GM21381 (cell line): Measurements from ENCODE around the gene RPL13A.
"Not testable (repeated sequence)": the region's sequence is repeated elsewhere in the genome, so short reads cannot be mapped to it uniquely, and the experiment has no call there.

ENCODE experiments used
- ATAC-seq: cut with Tn5 transposase; IDR thresholded peaks from one replicate; pipeline ENCODE4 v1.9.1; 2021; ENCODE audit warnings: mild to moderate bottlenecking, moderate library complexity; ENCODE audit not compliant: unreplicated experiment

Gene RPL13A

GRCh38 chr19:49455773-49456172 lies 31.6 kb upstream of the RPL13A start:
- no peak for ATAC-seq

DNA sequence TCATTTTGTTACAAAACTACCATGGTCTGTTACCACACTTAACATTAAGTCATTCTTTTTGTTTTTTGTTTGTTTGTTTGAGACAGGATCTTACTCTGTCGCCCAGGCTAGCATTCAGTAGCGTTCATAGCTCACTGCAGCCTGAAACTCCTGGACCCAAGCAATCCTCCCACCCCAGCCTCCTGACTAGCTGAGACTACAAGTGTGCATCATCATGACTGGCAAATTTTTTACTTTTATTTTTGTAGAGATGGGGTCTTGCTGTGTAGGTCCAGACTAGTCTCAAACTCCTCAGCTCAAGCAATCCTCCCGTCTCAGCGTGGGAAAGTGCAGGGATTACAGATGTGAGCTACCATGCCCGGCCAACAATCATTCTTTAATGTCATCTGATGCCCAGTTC lies 31.1 kb upstream of the RPL13A start:
- no peak for ATAC-seq

GRCh38 chr19:49458567-49458903 lies 28.9 kb upstream of the RPL13A start:
- ATAC-seq: no peak

GRCh38 chr19:49459388-49459787 lies 28.0 kb upstream of the RPL13A start:
- no peak for ATAC-seq

GRCh38 chr19:49461130-49461529 lies 26.3 kb upstream of the RPL13A start:
- not testable (repeated sequence) for ATAC-seq

DNA sequence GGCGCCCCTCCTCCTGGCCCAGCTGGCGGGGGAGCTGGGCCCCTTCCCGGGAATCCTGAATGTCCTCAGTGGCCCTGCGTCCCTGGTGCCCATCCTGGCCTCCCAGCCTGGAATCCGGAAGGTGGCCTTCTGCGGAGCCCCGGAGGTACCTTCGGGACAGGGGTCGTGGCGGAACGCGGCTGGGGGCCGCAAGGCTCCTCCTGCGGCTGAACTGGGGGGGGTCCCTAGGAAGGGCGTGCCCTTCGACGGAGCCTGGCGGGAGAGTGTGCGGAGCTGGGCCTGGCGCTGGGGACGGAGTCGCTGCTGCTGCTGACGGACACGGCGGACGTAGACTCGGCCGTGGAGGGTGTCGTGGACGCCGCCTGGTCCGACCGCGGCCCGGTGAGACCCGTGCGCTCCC lies 25.8 kb upstream of the RPL13A start:
- ATAC-seq: no peak

DNA sequence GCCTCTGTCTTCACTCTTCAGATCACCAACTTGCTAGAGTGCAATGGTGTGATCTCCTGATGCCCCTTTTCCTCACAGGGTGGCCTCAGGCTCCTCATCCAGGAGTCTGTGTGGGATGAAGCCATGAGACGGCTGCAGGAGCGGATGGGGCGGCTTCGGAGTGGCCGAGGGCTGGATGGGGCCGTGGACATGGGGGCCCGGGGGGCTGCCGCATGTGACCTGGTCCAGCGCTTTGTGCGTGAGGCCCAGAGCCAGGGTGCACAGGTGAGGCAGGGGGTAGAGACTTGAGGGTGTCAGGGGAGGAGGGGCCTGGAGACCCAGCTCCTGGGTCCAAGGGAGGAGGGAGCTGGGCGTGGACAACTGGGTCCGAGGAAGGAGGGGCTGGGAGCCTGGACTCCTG lies 24.9 kb upstream of the RPL13A start:
- ATAC-seq: no peak

DNA sequence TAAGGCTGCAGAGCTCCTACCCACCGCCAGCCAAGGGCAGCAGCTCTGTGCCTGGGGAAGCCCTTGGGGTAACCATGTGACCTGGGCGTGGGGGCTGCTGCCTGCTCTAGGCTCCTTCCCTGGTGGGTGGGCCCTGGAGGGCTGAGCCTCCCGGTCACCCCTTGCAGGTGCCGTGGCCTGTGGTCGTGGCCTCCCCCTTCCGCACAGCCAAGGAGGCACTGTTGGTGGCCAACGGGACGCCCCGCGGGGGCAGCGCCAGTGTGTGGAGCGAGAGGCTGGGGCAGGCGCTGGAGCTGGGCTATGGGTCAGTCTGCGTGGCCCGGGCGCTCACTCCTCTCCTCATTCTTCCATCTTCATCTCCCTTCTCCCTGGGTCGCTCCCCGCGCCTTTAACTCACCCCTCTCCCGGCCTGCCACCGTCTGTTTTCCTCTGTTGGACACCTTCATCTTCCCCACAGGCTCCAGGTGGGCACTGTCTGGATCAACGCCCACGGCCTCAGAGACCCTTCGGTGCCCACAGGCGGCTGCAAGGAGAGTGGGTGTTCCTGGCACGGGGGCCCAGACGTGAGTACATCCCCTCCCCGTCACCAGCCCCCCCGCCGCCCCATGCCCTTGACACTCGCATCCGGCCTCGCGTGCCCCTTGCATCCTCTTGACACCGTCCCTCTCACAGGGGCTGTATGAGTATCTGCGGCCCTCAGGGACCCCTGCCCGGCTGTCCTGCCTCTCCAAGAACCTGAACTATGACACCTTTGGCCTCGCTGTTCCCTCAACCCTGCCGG lies 23.3 kb upstream of the RPL13A start:
- ATAC-seq: no peak

DNA sequence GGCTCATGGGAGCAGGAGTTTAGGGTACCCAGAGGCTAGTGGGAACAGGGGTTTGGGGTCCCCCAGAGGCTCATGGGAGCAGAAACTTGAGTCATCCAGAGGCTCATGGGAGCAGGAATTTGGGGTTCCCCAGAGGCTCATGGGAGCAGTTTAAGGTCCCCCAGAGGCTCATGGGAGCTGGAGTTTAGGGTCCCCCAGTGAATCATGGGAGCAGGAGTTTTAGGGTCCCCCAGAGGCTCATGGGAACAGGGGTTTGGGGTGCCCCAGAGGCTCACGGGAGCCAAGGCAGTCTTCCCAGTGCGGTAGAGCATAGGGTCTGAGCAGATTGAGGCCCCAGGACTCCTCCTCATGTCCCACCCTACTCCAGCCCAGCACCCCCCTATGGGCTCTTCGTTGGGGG lies 22.0 kb upstream of the RPL13A start:
- no peak for ATAC-seq

DNA sequence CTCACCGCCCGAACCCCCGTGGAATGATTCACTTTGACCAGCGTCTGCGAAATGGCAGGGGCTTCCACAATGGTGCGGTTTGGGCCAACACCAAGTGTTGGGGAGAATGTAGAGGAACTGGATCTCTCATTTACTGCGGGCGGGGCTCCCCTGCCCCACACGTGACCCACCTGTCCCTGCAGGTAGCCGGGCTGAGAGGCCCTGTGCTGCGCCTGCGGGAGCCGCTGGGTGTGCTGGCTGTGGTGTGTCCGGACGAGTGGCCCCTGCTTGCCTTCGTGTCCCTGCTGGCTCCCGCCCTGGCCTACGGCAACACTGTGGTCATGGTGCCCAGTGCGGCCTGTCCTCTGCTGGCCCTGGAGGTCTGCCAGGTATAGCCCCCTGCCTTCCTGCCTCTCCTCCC lies 19.2 kb upstream of the RPL13A start:
- ATAC-seq: no peak

GRCh38 chr19:49468746-49469447 lies 18.5 kb upstream of the RPL13A start:
- peak; percentile 57 for ATAC-seq

GRCh38 chr19:49469828-49470614 lies 17.4 kb upstream of the RPL13A start:
- ATAC-seq: peak; percentile 45

GRCh38 chr19:49470615-49470978 lies 16.8 kb upstream of the RPL13A start:
- ATAC-seq: no peak

DNA sequence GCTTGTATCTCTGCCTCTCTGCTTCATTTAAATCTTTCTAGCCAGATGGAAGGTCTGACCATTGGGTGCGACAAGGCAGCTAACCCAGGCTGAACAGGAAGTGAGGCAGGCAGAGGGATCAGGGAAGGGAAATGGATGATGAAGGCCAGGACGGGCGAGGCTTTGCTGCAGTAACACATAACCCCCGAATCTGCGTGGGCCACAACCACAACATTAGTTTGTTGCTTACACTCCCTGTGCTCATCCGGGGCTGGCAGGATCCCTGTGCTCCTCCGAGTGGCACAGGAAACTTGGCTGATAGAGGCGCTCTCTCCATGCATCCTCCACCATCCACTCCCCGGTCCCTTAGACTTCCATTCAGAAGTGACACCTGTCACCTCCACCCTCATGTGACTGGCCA lies 14.5 kb upstream of the RPL13A start:
- ATAC-seq: no peak

GRCh38 chr19:49473501-49473867 lies 13.9 kb upstream of the RPL13A start:
- not testable (repeated sequence) for ATAC-seq

GRCh38 chr19:49473868-49474541 lies 13.4 kb upstream of the RPL13A start, which contains the start of gene FLT3LG:
FLT3LG (plus strand) TSS chr19:49474215; CDS start chr19:49474640, 425 bp downstream.
- ATAC-seq: peak; percentile 61

- ATAC-seq: no peak
Observed at GRCh38 chr19:49474542-49474924, 12.9 kb upstream of the RPL13A start.

GRCh38 chr19:49475191-49475917 lies 12.1 kb upstream of the RPL13A start:
- no peak for ATAC-seq

DNA sequence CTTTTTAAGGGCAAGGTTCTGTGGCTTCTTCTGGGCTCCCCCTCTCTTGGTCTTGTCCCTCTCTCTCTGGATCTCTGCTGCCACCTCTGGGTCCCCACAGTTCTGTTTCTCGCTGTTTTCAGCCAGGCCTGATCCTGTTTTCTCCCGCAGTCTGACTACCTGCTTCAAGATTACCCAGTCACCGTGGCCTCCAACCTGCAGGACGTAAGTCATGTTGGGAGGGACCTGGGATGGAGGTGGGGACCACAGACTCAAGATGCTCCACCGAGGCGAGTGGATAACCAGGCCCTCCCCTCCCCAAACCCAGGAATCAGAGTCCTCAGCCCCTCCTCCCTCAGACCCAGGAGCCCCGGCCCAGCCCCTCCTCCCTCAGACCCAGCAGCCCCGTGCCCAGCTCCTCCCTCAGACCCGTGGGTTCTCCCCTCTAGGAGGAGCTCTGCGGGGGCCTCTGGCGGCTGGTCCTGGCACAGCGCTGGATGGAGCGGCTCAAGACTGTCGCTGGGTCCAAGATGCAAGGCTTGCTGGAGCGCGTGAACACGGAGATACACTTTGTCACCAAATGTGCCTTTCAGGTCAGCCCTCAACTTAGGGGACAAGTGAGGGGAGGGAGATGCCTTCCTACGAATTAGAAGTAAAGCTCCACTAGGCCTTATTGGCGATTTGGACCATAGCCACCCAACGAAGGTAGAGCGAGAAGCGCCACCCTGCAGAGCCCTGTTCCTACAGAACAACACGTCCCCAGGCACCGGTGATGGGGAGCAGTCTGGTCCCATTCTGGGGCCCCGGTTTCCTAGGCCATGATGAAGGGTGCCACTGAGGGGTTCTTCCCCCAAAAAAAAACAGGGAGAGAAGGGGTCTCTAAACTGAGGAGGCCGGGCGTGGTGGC lies 11.2 kb upstream of the RPL13A start:
- no peak for ATAC-seq
